ENCODE data around the gene ALDH9A1. TPM values are rescaled to one million over a fixed set of nuclear protein-coding genes. Genes with fewer than 3 reads are reported as not detected.

The ALDH9A1 gene
- total RNA-seq, 1 donor from 2014 or later: 84.0 TPM

- DNase-seq: no peak
These were observed 78.7 kb downstream of the ALDH9A1 start for GRCh38 chr1:165619647-165620151.

- no peak for DNase-seq
These were observed 81.3 kb downstream of the ALDH9A1 start for GRCh38 chr1:165616987-165617546.

GRCh38 chr1:165616054-165616612, 82.2 kb downstream of the ALDH9A1 start:
- DNase-seq: no peak

Other genes starting within 250 kb of the ALDH9A1 start
- not detected for gene LRRC52, start 154.6 kb downstream of the ALDH9A1 start, total RNA-seq
- gene MGST3, start 67.3 kb downstream of the ALDH9A1 start, total RNA-seq: 212 TPM
- 40.5 TPM for gene TMCO1, start 70.3 kb upstream of the ALDH9A1 start, total RNA-seq
- 39.0 TPM for gene UCK2, start 129.1 kb upstream of the ALDH9A1 start, total RNA-seq

All from tongue (tissue), 2 donors.